NCI-H1436 (cell line): Measurements from ENCODE around the gene MARVELD3.
"Not testable (repeated sequence)": the region's sequence is repeated elsewhere in the genome, so short reads cannot be mapped to it uniquely, and the experiment has no call there.

Source experiments
- DNase-seq: peaks from one replicate; lab custom pipeline; 2025; lab: John Stamatoyannopoulos, UW

Gene MARVELD3

GRCh38 chr16:71672125-71672524 is 46.1 kb downstream of the MARVELD3 start:
- DNase-seq, result no peak

- DNase-seq, result no peak
Measured at GRCh38 chr16:71672803-71673581, 47.0 kb downstream of the MARVELD3 start.

DNA sequence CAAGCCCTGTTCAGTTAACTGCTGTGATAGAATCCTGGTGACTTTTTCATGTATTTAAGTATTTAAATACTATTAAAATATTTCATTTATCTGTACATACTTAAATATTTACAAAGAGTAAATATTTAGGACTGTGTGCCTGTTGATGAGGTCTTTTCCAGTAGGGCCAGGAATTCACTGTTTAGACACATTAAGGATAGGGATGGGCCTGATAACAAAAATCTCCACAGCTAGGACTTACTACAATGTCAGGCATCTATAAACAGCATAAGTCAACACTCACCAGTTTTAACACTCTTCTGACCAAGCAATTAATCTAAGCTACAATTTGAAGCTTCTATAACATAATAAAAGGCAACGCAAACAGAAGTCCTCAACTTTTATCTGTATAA is 47.6 kb downstream of the MARVELD3 start:
- no peak for DNase-seq

DNA sequence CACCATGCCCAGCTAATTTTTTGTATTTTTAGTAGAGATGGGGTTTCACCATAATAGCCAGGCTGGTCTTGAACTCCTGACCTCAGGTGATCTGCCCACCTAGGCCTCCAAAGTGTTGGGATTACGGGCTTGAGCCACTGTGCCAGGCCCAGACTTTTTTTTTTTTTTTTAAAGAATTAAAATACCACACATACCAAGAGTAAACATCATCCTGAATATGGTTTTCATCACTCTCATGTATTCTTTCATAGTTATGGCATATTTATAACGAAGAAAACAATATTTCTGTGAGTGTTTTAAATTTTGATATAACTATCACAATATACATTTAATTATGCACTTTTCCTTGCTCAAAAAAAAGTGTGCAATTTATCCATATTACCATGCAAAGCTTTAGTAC is 48.2 kb downstream of the MARVELD3 start:
- DNase-seq, result no peak

DNA sequence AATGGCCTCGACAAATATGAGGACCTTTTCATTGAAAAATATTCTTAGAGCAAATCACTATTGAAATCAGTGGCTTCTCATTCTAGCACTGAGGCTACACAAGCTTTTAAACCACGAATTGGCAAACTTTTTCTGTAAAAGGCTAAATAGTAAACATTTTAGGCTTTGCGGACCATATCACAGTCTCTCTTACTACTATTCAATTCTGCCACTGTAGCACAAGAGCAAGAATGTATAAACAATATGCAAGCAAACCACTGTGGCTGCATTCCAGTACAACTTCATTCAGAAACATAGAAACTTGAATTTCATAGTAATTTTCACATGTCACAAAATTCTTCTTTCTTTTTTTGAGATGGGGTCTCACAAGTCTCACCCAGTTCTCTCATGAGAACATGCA is 49.4 kb downstream of the MARVELD3 start:
- no peak for DNase-seq

GRCh38 chr16:71676236-71676635 is 50.3 kb downstream of the MARVELD3 start:
- DNase-seq, result no peak

GRCh38 chr16:71681360-71681759 is 55.4 kb downstream of the MARVELD3 start:
- DNase-seq, result no peak

DNA sequence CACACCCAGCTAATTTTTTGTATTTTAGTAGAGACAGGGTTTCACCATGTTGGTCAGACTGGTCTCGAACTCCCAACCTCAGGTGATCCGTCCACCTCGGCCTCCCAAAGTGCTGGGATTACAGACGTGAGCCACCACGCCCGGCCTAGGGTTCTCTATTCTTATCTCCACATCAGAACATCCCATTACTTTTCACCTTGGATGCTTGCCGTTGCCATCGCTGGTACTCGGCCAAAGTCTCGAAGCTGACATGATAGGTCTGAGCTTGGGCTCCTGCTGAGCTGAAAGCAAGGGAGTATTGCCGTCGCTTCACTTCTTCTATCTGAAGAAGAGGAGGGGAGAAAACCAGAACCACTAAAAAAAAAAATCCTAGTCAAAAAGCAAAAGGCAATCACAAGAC is 58.3 kb downstream of the MARVELD3 start:
- DNase-seq, result not testable (repeated sequence)
